ENCODE data around the gene C19orf25. TPM values are rescaled to one million over a fixed set of nuclear protein-coding genes. Genes with fewer than 3 reads are reported as not detected.

Gene C19orf25
- total RNA-seq, 1 experiment from 2014 or later, result 72.5 TPM

DNA sequence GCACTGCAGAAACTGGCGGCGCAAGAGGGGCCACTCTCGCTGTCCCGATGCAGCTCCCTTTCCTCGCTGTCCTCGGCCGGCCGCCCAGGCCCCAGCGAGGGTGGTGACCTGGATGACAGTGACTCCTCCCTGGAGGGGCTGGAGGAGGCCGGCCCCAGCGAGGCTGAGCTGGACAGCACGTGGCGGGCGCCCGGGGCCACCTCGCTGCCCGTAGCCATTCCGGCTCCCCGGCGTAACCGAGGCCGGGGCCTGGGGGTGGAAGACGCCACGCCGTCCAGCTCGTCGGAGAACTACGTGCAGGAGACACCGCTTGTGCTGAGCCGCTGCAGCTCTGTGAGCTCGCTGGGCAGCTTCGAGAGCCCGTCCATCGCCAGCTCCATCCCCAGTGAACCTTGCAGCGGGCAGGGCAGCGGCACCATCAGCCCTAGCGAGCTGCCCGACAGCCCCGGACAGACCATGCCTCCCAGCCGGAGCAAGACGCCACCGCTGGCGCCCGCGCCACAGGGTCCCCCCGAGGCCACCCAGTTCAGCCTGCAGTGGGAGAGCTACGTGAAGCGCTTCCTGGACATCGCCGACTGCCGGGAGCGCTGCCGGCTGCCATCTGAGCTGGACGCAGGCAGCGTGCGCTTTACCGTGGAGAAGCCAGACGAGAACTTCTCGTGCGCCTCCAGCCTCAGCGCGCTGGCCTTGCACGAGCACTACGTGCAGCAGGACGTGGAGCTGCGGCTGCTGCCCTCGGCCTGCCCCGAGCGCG, 12.4 kb downstream of the C19orf25 start:
- DNase-seq (ENCODE audit: low read depth), result no peak

DNA sequence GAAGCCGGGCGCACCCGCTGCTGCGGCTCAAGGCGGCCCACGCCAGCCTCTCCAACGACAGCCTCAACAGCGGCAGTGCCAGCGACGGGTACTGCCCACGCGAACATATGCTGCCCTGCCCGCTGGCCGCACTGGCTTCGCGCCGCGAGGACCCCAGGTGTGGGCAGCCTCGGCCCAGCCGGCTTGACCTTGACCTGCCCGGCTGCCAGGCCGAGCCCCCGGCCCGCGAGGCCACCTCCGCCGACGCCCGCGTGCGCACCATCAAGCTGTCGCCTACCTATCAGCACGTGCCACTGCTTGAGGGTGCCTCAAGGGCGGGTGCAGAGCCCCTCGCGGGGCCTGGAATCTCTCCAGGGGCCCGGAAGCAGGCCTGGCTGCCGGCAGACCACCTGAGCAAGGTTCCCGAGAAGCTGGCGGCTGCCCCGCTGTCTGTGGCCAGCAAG, 13.0 kb downstream of the C19orf25 start:
- DNase-seq (ENCODE audit: low read depth), result no peak

DNA sequence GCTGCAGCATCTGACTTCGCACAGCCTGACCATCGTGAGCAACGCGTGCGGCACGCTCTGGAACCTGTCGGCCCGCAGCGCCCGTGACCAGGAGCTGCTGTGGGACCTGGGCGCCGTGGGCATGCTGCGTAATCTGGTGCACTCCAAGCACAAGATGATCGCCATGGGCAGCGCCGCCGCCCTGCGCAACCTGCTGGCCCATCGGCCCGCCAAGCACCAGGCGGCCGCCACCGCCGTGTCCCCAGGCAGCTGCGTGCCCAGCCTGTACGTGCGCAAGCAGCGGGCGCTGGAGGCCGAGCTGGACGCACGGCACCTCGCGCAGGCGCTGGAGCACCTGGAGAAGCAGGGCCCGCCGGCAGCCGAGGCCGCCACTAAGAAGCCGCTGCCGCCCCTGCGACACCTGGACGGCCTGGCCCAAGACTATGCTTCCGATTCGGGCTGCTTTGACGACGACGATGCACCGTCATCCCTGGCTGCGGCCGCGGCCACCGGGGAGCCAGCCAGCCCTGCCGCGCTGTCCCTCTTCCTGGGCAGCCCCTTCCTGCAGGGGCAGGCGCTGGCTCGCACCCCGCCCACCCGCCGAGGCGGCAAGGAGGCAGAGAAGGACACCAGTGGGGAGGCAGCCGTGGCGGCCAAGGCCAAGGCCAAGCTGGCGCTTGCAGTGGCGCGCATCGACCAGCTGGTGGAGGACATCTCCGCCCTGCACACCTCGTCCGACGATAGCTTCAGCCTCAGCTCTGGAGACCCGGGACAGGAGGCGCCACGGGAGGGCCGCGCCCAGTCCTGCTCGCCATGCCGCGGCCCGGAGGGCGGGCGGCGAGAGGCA, 13.6 kb downstream of the C19orf25 start:
- DNase-seq (ENCODE audit: low read depth), result no peak

DNA sequence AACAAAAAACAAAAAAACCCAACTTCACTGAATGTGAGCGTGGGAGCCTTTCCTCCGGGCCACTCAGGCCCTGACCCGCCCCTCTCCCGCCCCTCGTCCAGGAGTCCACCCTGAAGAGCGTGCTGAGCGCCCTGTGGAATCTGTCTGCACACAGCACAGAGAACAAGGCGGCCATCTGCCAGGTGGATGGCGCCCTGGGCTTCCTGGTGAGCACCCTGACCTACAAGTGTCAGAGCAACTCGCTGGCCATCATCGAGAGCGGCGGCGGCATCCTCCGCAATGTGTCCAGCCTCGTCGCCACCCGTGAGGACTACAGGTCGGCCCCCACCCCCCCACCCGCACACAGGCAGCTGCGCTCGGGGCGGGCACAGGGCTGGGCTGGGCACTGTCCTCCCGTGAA, 17.2 kb downstream of the C19orf25 start:
- no peak for DNase-seq (ENCODE audit: low read depth)

DNA sequence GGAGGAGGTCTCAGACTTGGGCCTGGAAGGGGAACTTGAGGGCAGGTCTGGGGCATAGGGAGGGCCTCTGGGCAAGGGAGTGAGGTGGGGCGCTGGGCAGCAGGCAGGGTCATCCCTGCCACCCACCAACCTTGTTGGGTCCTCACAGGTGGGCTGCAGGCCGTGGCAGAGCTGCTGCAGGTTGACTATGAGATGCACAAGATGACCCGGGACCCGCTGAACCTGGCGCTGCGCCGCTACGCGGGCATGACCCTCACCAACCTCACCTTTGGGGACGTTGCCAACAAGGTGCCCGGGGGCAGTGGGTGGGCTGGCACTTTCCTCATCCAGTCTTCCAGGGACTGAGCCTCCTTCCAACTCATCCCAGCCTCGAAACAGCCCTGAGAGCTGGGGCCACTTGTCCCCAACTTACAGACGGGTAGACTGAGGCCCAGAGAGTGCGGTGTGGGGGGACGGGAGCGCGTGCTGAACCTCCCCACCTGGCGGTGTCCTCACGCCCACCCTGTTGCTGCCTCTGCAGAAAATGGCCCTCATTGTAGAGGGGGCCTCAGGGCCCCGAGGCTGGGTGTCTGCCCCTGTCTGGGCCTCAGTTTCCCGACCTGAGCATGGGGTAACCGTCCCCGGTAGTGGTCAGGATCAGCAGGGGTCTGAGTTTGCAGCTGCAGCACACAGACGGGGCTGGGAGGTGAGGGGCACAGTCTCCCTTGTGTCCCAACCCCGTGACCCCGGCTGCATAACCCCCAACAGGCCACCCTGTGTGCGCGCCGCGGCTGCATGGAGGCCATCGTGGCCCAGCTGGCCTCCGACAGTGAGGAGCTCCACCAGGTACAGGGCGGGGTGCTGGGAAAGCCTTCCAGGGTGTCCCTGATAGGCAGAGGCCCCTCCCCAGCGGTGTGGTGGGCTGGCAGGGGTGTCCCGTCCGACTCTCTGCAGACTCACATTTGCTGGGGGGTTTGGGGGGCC, 18.7 kb downstream of the C19orf25 start:
- DNase-seq (ENCODE audit: low read depth), result no peak

DNA sequence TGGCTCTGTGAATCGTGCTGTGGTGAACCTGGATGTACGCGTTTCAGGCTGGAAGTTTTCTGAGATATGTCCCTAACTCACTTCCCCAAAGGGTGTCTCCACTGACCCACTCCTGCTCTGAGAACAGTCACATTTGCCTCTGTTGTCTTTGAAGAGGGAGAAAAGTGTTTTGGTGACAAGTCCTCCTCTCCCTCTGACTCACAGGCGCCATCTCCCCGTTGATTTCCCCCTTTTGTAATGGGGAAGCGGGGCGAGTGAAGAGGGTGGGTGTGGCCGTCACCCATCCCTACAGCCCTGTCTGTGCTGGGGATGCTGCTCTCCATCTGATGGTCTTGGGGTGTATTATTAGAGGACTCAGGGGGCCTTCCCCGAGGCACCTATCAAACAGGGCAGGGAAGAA, 19.5 kb downstream of the C19orf25 start:
- DNase-seq (ENCODE audit: low read depth), result no peak

DNA sequence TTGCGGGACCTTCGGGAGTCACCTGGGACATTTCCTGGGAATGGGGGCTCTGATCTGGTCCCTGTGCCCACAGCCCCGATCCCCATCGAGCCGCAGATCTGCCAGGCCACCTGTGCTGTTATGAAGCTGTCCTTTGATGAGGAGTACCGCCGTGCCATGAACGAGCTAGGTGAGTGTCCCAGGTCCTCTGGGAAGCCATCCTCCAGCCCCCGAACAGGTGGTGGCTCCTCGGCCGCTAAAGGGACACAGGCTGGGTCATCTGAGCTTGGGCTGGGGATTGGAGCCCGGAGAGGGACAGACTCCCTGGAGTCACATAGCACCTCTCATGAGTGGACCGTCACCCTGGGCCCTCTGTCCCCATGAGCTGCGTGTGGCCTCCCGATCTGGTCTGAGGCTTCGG, 21.1 kb downstream of the C19orf25 start:
- no peak for DNase-seq (ENCODE audit: low read depth)

DNA sequence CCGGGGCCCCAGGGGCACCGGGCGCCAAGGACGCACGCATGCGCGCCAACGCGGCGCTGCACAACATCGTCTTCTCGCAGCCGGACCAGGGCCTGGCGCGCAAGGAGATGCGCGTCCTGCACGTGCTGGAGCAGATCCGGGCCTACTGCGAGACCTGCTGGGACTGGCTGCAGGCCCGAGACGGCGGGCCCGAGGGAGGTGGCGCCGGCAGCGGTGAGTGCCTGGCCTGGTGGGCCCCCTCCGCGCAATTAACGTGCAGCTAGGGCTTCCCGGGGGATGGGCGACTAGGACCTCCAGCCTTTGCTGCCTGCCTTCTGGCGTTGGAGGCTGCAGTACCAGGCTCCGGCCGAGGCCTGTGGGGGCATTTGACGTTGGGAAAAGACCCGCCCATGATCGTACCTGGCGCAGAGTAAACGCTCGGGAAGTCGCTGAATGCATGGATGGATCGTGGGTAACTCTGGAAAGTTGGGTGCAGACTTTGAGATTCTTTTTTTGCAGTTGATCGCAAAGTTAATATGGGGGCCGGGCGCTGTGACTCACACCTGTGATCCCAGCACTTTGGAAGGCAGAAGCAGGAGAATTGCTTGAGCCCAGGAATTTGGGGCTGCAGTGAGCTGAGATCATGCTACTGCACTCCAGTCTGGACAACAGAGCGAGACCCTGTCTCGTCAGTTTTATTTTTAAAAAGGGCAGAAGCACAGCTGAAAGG, 21.8 kb downstream of the C19orf25 start:
- no peak for DNase-seq (ENCODE audit: low read depth)

DNA sequence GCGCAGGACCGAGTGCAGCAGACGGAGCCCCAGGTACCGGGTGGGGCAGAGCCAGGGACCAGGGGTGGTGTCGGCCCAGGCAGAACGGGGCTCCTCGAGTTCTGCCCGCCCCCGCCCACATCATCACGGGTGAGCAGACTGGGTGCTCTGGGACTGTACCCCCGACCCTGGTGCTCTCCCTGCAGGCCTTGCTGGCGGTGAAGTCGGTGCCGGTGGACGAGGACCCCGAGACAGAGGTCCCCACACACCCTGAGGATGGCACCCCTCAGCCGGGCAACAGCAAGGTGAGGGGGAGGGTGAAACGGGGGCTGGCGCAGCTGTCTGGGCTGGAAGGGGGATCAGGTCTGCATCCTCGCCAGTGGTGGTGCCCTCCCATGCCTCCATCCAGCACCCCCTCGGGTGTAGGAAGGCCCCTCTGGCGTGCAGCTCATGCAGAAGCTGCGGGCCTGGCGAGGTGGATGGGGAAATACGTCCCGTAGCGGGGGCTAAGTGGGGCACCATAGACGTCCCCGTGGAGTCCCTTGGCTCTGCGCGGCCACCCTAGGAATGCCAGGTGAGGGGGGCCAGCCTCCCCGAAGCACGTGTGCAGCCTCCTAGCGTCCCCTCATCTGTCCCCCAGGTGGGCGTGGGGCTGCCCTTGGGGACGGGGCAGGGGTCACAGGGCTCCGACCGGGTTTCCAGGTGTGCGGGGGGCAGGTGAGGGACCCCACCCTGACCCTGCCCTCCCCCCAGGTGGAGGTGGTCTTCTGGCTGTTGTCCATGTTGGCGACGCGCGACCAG, 22.7 kb downstream of the C19orf25 start:
- DNase-seq (ENCODE audit: low read depth), result no peak

DNA sequence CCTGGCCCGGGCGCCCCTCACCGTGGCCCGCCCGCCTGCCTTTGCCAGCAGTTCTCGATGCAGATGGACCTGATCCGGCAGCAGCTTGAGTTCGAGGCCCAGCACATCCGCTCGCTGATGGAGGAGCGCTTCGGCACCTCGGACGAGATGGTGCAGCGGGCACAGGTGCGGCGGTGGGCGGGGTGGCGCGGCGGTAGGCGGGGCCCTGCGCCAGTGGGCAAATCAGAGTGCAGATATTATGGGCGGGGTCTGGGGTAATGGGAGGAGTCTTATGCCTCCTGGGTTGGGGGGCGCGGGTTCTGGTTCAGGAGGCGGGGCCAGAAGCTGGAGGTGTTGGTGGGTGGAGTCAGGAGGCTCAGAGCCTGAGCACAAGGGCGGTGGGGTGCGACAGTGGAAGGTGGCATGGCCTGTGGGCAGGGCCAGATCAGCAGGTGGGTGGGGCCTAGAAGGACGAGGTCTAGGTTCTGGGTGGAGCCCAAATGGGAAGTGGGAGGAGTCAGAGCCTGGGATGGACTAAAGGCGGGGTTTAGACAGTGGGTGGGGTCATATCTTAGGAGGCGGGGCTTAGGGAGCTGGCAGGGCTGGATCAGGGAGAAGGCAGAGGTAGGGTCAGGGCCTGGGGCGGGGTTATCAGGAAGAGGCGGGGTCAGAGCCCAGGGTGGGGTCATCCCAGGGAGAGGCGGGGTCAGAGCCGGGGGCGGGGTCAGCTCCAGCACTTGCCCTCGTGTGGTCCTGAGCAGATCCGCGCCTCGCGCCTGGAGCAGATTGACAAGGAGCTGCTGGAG, 23.5 kb downstream of the C19orf25 start:
- peak; percentile 45 for DNase-seq (ENCODE audit: low read depth)

DNA sequence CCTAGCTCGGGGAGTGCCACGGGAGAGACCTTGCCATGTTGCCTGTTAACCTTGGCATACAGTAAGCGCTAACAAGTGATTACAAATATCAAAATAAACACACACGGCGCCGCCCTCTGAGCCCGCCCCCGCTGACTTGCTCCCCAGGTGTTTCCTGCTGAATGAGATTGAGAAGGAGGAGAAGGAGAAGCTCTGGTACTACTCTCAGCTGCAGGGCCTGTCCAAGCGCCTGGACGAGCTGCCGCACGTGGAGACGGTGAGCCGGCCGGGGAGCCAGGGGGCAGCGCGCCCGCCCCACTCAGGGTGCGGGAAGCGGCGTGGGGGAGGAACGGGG, 24.0 kb downstream of the C19orf25 start:
- no peak for DNase-seq (ENCODE audit: low read depth)

DNA sequence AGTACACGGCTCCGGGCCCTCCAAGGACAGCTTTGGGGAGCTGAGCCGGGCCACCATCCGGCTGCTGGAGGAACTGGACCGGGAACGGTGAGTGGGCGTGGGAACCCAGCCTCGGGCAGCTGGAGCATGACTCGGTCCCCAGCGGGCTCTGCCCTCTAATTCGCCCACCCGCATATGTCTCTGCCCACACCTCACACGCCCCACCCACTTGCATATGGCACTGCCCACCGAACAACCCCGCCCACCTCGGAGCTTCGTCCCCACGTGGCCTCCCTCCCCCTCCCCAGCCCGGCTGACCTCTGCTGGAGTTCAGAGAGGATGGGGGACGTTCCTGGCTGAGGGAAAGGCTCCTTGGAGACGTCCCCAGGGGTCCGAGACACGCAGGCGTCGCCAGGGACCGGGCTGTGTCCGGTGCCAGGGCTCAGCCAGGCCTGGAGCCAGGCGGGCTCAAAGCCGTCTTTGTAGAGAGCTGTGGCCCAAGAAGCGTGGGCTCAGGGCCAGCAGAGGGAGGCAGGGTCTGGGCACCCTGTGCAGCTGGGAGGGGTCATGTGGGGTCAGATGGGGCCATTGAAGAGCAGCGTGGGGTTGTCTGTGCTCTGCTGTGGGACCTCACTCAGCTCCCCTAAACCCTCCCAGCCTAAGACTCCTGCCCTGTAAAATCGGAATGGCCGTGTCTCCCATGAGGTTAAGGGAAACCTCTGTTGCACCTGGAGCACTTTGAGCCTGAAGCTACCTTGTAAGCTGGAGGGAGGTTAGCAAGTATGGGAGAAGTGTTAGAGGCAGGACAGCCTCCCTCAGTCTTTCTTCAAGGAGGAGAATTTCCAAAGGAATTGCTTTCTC, 25.3 kb downstream of the C19orf25 start:
- DNase-seq (ENCODE audit: low read depth), result peak; percentile 43

DNA sequence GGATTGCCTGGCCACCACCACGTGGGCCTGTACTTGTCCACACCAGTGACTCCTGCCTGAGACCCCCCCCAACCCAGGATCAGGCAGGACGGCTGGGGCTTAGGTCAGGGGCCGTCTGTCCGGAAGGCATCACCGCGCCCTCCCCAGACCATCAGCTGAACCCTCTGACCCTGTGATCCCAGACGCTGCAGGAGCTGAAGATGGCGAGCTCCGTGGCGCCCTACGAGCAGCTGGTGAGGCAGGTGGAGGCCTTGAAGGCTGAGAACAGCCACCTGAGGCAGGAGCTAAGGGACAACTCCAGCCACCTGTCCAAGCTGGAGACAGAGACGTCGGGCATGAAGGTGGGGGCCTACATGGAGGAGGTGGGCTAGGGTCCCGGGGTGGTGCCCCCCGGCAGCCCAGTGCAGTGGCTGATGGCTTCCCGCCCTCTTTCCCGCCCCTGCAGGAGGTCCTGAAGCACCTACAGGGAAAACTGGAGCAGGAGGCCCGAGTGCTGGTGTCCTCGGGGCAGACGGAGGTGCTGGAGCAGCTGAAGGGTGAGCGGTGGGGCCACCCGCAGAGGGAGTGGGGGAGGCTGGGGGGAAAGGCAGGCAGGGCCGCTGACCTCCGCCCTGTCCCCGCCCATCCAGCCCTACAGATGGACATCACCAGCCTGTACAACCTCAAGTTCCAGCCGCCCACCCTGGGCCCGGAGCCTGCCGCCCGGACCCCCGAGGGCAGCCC, 26.1 kb downstream of the C19orf25 start:
- no peak for DNase-seq (ENCODE audit: low read depth)

DNA sequence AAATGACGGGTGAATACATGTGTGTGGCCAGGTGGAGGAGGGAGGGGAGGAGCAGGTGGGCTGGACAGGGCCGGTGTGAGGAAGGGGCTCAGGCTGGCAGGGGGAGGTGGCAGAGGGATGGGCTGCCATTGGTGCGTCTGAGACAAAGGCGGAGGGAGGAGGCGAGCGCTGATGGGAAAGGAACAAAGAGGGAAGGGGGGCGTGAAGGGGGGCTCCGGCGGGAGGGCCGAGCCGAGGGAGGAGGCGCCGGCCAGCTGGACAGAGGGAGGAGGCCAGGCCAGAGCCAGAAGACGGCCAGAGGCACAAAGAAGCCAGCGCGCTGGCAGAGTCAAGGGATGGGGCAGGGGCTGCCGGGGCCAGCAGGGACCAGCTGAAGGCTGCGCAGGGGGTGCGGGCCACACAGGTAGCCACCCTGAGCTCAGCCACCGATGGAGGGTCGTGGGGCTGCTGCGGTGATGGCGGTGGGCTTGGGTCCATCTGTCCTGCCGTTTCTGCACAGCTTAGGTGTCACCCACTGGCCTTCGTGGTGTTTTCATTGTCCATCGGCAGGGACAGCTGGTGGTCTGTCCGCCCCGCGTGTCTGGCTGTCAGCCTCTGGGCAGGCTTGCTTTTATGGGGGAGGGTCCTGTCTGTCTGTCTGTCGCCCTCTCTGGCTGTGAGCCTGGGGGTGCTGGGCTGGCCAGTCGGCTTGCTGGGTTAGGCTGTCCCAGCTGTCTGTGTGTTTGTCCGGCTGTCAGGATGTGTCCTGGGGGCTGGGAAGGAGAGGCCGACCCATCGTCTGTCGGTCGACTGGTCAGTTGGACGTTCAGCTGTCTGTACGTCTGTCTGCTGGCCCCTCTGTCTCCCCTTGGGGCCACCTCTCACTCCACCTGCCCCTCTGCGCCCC, 26.9 kb downstream of the C19orf25 start:
- DNase-seq (ENCODE audit: low read depth), result no peak

DNA sequence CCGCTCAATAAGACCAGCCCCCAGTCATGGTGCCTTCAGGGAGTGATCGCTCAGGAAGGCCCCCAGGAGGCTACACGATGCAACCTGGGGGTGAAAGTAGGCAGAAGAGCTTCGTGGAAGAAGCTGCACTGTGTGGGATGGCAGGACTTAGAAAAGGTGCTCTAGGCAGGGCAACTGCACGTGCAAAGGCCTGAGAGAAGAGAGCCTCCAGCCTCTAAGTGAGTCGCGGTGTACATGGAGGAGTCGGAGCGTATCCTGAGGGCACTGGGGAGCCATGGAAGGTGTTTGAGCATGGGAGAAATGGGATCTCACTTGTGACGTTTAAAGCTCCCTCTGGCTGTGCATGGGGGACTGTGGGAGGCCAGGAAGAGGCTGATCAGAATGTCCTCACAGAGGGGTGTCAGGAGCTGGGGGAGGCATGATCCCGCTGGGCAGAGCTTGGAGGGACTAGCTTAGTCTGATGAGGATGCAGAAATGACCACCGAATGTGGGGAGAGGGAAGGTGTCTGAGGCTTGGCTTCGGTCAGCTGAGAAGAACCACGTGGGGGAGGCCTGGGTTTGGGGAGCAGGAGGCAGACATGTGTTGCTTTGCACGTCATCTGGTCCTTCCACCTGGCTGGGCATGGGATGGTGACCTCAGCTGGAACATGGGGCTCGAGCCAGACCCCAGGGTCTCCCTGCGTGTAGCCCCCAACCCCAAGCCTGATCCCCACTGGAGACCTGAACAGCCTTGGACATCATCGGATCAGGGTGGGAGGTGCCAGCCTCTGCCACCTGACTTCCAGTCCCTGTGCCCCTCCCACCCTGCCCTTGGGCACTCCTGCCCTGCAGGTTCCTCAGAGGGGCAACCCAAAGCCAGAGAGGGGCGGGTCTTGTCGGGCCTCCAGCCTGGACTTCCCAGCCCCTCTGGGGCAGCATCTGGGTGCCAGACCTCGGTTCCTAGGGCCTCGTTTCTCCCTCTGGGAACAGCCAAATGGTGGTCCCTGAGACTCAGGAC, 28.0 kb downstream of the C19orf25 start:
- DNase-seq (ENCODE audit: low read depth), result no peak
